T-helper 1 cell treated with Interleukin-12 subunit alpha and Interleukin-12 subunit beta and Interleukin-4 antibody, amounts not matched to agents 30 μg/mL and 1 μg/mL, for 36 hours (primary cell): ENCODE data around the gene PARP2.
"Not testable (repeated sequence)": the region's sequence is repeated elsewhere in the genome, so short reads cannot be mapped to it uniquely, and the experiment has no call there.

Source experiments
- H3K27ac Mint-ChIP-seq: one replicate; pipeline ENCODE4 v1.8.0; 2021; ENCODE audit warnings: mild to moderate bottlenecking, mixed read lengths
- H3K27me3 Mint-ChIP-seq: one replicate; pipeline ENCODE4 v1.8.0; 2021; ENCODE audit warnings: low read depth, mixed read lengths
- H3K36me3 Mint-ChIP-seq: one replicate; pipeline ENCODE4 v1.8.0; 2021; ENCODE audit warnings: low read depth, mixed read lengths
- H3K4me1 Mint-ChIP-seq: one replicate; pipeline ENCODE4 v1.8.0; 2021; ENCODE audit warnings: low read depth, mixed read lengths
- H3K4me3 Mint-ChIP-seq: one replicate; pipeline ENCODE4 v1.8.0; 2021; ENCODE audit warnings: mild to moderate bottlenecking, moderate library complexity, mixed read lengths
- H3K9me3 Mint-ChIP-seq: one replicate; pipeline ENCODE4 v1.8.0; 2021; ENCODE audit warnings: mixed read lengths

The PARP2 gene

GRCh38 chr14:20332788-20333493 lies 10.5 kb upstream of the PARP2 start, which contains the start of gene CCNB1IP1:
Gene CCNB1IP1, minus strand, starts transcription at chr14:20333279. Its CDS starts 16,756 bp downstream, at chr14:20316523.
- peak within 1 kb of the TSS; percentile 93 for H3K27ac Mint-ChIP-seq
- H3K9me3 Mint-ChIP-seq: no peaks in the 10 kb centered on the region
- peak within 1 kb of the TSS; percentile 98 for H3K4me3 Mint-ChIP-seq

GRCh38 chr14:20333494-20333841 lies 10.0 kb upstream of the PARP2 start:
- Mint-ChIP-seq H3K27ac (peak overlapping the region; percentile 93), H3K4me3 (peak overlapping the region; percentile 98), H3K27me3 (no peaks in the 10 kb centered on the region), H3K9me3 (no peaks in the 10 kb centered on the region), H3K36me3 (peaks cover 3% of the 10 kb centered on the region), H3K4me1 (peaks cover 33% of the 10 kb centered on the region)

More at GRCh38 chr14:20332788-20333493, 10.5 kb upstream of the PARP2 start, which contains the start of gene CCNB1IP1:
- Mint-ChIP-seq H3K4me1 (peaks cover 36% of the 10 kb centered on the region), H3K36me3 (peaks cover 3% of the 10 kb centered on the region), H3K27me3 (no peaks in the 10 kb centered on the region)

- no peak overlapping the region for H3K4me3 Mint-ChIP-seq
- H3K36me3 Mint-ChIP-seq: peaks cover 3% of the 10 kb centered on the region
- H3K4me1 Mint-ChIP-seq: peaks cover 28% of the 10 kb centered on the region
- no peak overlapping the region for H3K27ac Mint-ChIP-seq
- H3K9me3 Mint-ChIP-seq: no peaks in the 10 kb centered on the region
- H3K27me3 Mint-ChIP-seq: peaks cover 5% of the 10 kb centered on the region
Measured at GRCh38 chr14:20334017-20334416, 9.4 kb upstream of the PARP2 start.

- peaks cover 19% of the 10 kb centered on the region for H3K4me1 Mint-ChIP-seq
- H3K27ac Mint-ChIP-seq, H3K4me3 Mint-ChIP-seq, H3K36me3 Mint-ChIP-seq, H3K9me3 Mint-ChIP-seq, H3K27me3 Mint-ChIP-seq: not testable (repeated sequence)
Measured at GRCh38 chr14:20341032-20341431, 2.4 kb upstream of the PARP2 start.

- H3K27me3 Mint-ChIP-seq: peaks cover 6% of the 10 kb centered on the region
- H3K36me3 Mint-ChIP-seq: peaks cover 10% of the 10 kb centered on the region
- H3K9me3 Mint-ChIP-seq: no peaks in the 10 kb centered on the region
- H3K4me3 Mint-ChIP-seq: no peak overlapping the region
- H3K4me1 Mint-ChIP-seq: peaks cover 19% of the 10 kb centered on the region
- H3K27ac Mint-ChIP-seq: no peak overlapping the region
Measured at GRCh38 chr14:20341646-20342045, 1.8 kb upstream of the PARP2 start.

- peak overlapping the region; percentile 98 for H3K4me3 Mint-ChIP-seq
- peaks cover 3% of the 10 kb centered on the region for H3K27me3 Mint-ChIP-seq
- no peaks in the 10 kb centered on the region for H3K9me3 Mint-ChIP-seq
- H3K36me3 Mint-ChIP-seq: peaks cover 17% of the 10 kb centered on the region
- peaks cover 19% of the 10 kb centered on the region for H3K4me1 Mint-ChIP-seq
- peak overlapping the region; percentile 89 for H3K27ac Mint-ChIP-seq
Measured at GRCh38 chr14:20343862-20344220, 406 bp downstream of the PARP2 start.

GRCh38 chr14:20345366-20345765 lies 1.9 kb downstream of the PARP2 start:
- H3K27me3 Mint-ChIP-seq: no peaks in the 10 kb centered on the region
- H3K4me3 Mint-ChIP-seq: peak overlapping the region; percentile 14
- peaks cover 19% of the 10 kb centered on the region for H3K4me1 Mint-ChIP-seq
- peak overlapping the region; percentile 71 for H3K27ac Mint-ChIP-seq
- H3K9me3 Mint-ChIP-seq: no peaks in the 10 kb centered on the region
- H3K36me3 Mint-ChIP-seq: peaks cover 19% of the 10 kb centered on the region

- Mint-ChIP-seq H3K36me3 (peaks cover 23% of the 10 kb centered on the region), H3K9me3 (no peaks in the 10 kb centered on the region), H3K4me3 (no peak overlapping the region), H3K27ac (no peak overlapping the region), H3K27me3 (no peaks in the 10 kb centered on the region), H3K4me1 (peaks cover 19% of the 10 kb centered on the region)
Measured at GRCh38 chr14:20346713-20347112, 3.3 kb downstream of the PARP2 start.

- peaks cover 26% of the 10 kb centered on the region for H3K36me3 Mint-ChIP-seq
- no peak overlapping the region for H3K27ac Mint-ChIP-seq
- peaks cover 18% of the 10 kb centered on the region for H3K4me1 Mint-ChIP-seq
- H3K9me3 Mint-ChIP-seq: no peaks in the 10 kb centered on the region
- no peak overlapping the region for H3K4me3 Mint-ChIP-seq
- H3K27me3 Mint-ChIP-seq: no peaks in the 10 kb centered on the region
Measured at GRCh38 chr14:20347747-20348146, 4.3 kb downstream of the PARP2 start.

GRCh38 chr14:20350282-20350681 lies 6.8 kb downstream of the PARP2 start:
- Mint-ChIP-seq H3K9me3 (no peaks in the 10 kb centered on the region), H3K27me3 (no peaks in the 10 kb centered on the region), H3K4me3 (no peak overlapping the region), H3K27ac (no peak overlapping the region), H3K4me1 (peaks cover 6% of the 10 kb centered on the region), H3K36me3 (peaks cover 28% of the 10 kb centered on the region)

- Mint-ChIP-seq H3K27me3 (no peaks in the 10 kb centered on the region), H3K36me3 (peaks cover 27% of the 10 kb centered on the region), H3K4me1 (peaks cover under 1% of the 10 kb centered on the region), H3K4me3 (no peak overlapping the region), H3K27ac (no peak overlapping the region), H3K9me3 (no peaks in the 10 kb centered on the region)
Measured at GRCh38 chr14:20350860-20351259, 7.4 kb downstream of the PARP2 start.

GRCh38 chr14:20356422-20356821 lies 13.0 kb downstream of the PARP2 start:
- peaks cover 46% of the 10 kb centered on the region for H3K36me3 Mint-ChIP-seq
- H3K4me1 Mint-ChIP-seq: peaks cover 7% of the 10 kb centered on the region
- no peak overlapping the region for H3K27ac Mint-ChIP-seq
- no peaks in the 10 kb centered on the region for H3K9me3 Mint-ChIP-seq
- H3K27me3 Mint-ChIP-seq: no peaks in the 10 kb centered on the region
- H3K4me3 Mint-ChIP-seq: no peak overlapping the region

GRCh38 chr14:20358474-20358873 lies 15.0 kb downstream of the PARP2 start:
- H3K36me3 Mint-ChIP-seq: peaks cover 50% of the 10 kb centered on the region
- H3K9me3 Mint-ChIP-seq, H3K27ac Mint-ChIP-seq, H3K4me3 Mint-ChIP-seq, H3K27me3 Mint-ChIP-seq, H3K4me1 Mint-ChIP-seq: not testable (repeated sequence)

GRCh38 chr14:20365928-20366327 lies 22.5 kb downstream of the PARP2 start:
- H3K4me3 Mint-ChIP-seq: no peak overlapping the region
- H3K4me1 Mint-ChIP-seq: peaks cover 6% of the 10 kb centered on the region
- H3K27ac Mint-ChIP-seq: no peak overlapping the region
- H3K36me3 Mint-ChIP-seq: peaks cover 49% of the 10 kb centered on the region
- no peaks in the 10 kb centered on the region for H3K27me3 Mint-ChIP-seq
- no peaks in the 10 kb centered on the region for H3K9me3 Mint-ChIP-seq

- no peak overlapping the region for H3K4me3 Mint-ChIP-seq
- peaks cover 68% of the 10 kb centered on the region for H3K36me3 Mint-ChIP-seq
- no peak overlapping the region for H3K27ac Mint-ChIP-seq
- H3K4me1 Mint-ChIP-seq: peaks cover 5% of the 10 kb centered on the region
- H3K27me3 Mint-ChIP-seq: no peaks in the 10 kb centered on the region
- H3K9me3 Mint-ChIP-seq: no peaks in the 10 kb centered on the region
Measured at GRCh38 chr14:20372796-20373195, 29.4 kb downstream of the PARP2 start.
